ENCODE results near the gene SCMH1. TPM values are rescaled to one million over a fixed set of nuclear protein-coding genes. Genes with fewer than 3 reads are reported as not detected.
A peak's percentile ranks its signal among the peaks of the same experiment; 100 is the strongest.

The SCMH1 gene
- 10 to 100 TPM; 37.0 to 93.4 (median 53.4) TPM for total RNA-seq

DNA sequence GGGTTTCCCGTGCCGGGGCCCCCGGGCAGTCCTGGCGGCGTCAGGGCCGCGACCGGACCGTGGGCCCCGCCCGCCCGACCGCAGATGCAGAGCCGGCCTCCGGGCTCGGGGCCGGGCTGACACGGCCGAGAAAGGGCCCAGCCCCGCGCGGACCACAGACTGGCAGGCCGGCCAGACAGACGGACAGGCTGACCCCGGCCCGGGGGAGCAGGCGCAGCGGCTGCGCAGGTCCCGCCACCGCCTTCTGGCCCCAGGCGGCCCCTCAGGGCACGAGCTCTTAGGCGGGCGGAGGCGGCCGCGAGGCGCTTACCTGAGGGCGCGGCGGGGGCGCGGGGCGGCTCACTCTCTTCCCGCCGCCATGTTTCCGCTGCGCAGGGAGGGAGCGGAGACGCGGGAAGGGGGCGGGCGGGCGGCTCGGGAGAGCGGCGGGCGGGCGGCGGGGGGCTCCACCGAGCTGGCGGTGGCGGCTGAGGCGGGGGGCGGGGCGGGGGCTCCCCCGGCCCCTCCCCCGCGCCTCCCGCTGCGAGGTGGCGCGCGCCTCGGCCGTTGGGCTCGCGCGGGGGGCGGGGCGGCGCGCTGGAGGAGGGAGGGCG, at the start of gene SCMH1:
Gene SCMH1 (minus strand): TSS at position 558 of the 593 bp plus-strand sequence. CDS start 56,173 bp downstream, outside the sequence.
- no peaks in the 10 kb centered on the region for H3K36me3 ChIP-seq
- H3K4me1 ChIP-seq = no peaks in the 10 kb centered on the region
- peak within 1 kb of the TSS; percentile 99 for H3K27ac ChIP-seq
- intact Hi-C loops (cut with DNase I; ENCODE audit: low total_unique reads) = loop anchor here (5.0 kb wide), 1 partner anchor 1815 kb away; no protein-coding TSS in a partner anchor
- no peaks in the 10 kb centered on the region for H3K27me3 ChIP-seq
- TF ChIP-seq, protein P1, sequence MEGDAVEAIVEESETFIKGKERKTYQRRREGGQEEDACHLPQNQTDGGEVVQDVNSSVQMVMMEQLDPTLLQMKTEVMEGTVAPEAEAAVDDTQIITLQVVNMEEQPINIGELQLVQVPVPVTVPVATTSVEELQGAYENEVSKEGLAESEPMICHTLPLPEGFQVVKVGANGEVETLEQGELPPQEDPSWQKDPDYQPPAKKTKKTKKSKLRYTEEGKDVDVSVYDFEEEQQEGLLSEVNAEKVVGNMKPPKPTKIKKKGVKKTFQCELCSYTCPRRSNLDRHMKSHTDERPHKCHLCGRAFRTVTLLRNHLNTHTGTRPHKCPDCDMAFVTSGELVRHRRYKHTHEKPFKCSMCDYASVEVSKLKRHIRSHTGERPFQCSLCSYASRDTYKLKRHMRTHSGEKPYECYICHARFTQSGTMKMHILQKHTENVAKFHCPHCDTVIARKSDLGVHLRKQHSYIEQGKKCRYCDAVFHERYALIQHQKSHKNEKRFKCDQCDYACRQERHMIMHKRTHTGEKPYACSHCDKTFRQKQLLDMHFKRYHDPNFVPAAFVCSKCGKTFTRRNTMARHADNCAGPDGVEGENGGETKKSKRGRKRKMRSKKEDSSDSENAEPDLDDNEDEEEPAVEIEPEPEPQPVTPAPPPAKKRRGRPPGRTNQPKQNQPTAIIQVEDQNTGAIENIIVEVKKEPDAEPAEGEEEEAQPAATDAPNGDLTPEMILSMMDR (IDR thresholded peaks at IDR 0.05) = no peak
- peak in 2 of 3 donors; percentile 9 to 12 for TF ChIP-seq POLR2AphosphoS5 (IDR thresholded peaks at IDR 0.05)
- no peaks in the 10 kb centered on the region for H3K9me3 ChIP-seq
- peak within 1 kb of the TSS; percentile 83 to 91 (median 85) for H3K4me3 ChIP-seq
- peak in 1 of 2 donors; percentile 35 for DNase-seq (ENCODE audit: low spot score in 2 of 2)

DNA sequence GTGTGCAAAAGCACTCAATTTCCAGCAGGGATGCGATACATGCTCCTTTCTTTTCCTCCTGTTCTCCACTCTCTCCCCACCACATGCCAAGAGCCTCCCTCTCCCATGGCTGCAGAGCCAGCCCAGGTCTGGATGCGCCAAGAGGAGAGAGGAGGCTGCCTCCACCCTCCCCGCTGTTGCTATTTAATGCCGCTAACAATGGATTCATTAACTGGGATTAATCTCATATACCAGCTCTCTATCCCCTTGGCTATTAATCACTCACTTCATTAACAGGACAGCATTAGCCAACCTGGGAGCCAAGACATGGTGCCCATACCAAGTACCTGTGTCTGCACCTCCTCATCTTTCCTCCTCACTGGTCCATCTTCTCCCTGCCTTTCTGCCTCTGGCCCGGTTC, 49.1 kb upstream of the SCMH1 start:
- DNase-seq (ENCODE audit: low spot score in 2 of 2) = no peak
- TF ChIP-seq POLR2A (IDR thresholded peaks at IDR 0.05) = no peak
- TF ChIP-seq, protein P1 (IDR thresholded peaks at IDR 0.05) = no peak
- TF ChIP-seq POLR2AphosphoS5 (IDR thresholded peaks at IDR 0.05) = no peak

DNA sequence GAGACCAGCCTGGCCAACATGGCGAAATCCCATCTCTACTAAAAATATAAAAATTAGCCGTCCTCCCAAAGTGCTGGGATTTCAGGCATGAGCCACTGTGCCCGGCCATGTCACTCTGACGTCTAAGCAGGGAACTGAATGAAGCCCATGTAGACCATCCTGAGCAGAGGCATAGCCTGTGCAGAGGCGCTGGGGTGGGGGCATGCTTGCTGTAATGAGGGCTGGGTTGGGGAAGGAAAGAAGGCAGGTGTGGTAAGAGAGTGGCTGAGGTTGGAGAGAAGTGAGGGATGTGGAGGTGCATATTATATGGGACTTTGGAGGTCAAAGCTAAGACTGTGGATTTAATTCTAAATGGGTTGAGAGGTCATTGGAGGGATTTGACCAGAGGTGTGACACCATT, 47.1 kb upstream of the SCMH1 start:
- H3K36me3 ChIP-seq = no peaks in the 10 kb centered on the region
- H3K4me1 ChIP-seq = no peaks in the 10 kb centered on the region
- H3K9me3 ChIP-seq = no peaks in the 10 kb centered on the region
- no peak for TF ChIP-seq POLR2AphosphoS5 (IDR thresholded peaks at IDR 0.05)
- TF ChIP-seq, protein P1 (IDR thresholded peaks at IDR 0.05) = no peak
- TF ChIP-seq POLR2A (IDR thresholded peaks at IDR 0.05) = no peak
- no peak for DNase-seq (ENCODE audit: low spot score in 2 of 2)
- intact Hi-C loops (cut with DNase I; ENCODE audit: low total_unique reads) = loop anchor here (10.0 kb wide), 1 partner anchor 126 kb away; no protein-coding TSS in a partner anchor
- H3K27ac ChIP-seq = no peak overlapping the region
- H3K27me3 ChIP-seq = no peaks in the 10 kb centered on the region
- H3K4me3 ChIP-seq = no peak overlapping the region

More for the DNA sequence above, 49.1 kb upstream of the SCMH1 start:
- H3K27ac ChIP-seq = no peak overlapping the region
- H3K27me3 ChIP-seq = no peaks in the 10 kb centered on the region
- no peaks in the 10 kb centered on the region for H3K9me3 ChIP-seq
- no peaks in the 10 kb centered on the region for H3K36me3 ChIP-seq
- intact Hi-C loops (cut with DNase I; ENCODE audit: low total_unique reads) = no loop called here
- H3K4me3 ChIP-seq = no peak overlapping the region
- no peaks in the 10 kb centered on the region for H3K4me1 ChIP-seq

DNA sequence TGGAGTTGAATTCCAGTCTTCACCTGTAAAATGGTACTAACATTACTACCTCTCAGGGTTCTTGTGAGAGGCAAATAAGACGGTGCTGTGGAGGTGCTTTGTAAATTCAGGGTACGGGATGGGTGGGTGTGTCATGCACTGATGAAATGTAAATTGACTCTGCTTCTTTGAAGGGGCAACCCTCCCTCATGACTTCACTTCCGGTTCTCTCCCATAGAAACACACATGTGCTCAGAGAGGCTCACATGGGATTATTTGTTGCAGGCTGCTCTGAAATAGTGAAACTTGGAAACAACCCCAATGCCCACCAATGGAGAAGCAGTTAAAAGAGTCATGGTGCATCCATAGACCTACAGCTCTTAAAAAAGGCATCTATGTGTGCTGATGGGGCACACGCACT, 44.9 kb upstream of the SCMH1 start:
- Histone ChIP-seq H3K36me3 (no peaks in the 10 kb centered on the region), H3K27ac (no peak overlapping the region), H3K27me3 (no peaks in the 10 kb centered on the region), H3K4me3 (no peak overlapping the region), H3K9me3 (no peaks in the 10 kb centered on the region), H3K4me1 (no peaks in the 10 kb centered on the region)
- no peak for TF ChIP-seq POLR2A (IDR thresholded peaks at IDR 0.05)
- TF ChIP-seq, protein P1 (IDR thresholded peaks at IDR 0.05) = no peak
- no peak for TF ChIP-seq POLR2AphosphoS5 (IDR thresholded peaks at IDR 0.05)
- intact Hi-C loops (cut with DNase I; ENCODE audit: low total_unique reads) = loop anchor here (10.0 kb wide), 1 partner anchor 128 kb away; no protein-coding TSS in a partner anchor
- no peak for DNase-seq (ENCODE audit: low spot score in 2 of 2)

DNA sequence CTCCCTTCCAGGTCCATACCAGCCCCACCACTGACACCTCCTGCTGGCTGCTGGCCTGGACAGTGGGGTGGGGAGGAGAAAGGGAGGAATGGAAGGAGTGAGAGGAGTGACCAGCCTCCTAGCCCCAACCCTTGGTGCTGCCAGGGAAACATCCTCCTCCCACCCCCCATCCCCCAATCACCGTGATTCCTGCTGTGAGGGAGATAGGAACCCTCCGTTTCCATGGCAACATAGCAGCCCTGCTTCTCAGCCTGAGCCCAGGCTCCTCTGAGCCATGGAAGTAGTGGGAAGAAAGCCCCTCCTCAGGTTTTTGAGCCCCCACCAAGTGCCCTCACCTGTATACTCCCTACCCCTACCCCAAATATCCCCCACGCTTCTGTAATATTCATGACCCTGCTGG, 44.4 kb upstream of the SCMH1 start:
- intact Hi-C loops (cut with DNase I; ENCODE audit: low total_unique reads) = loop anchor here (10.0 kb wide), 1 partner anchor 128 kb away; no protein-coding TSS in a partner anchor
- Histone ChIP-seq H3K36me3 (no peaks in the 10 kb centered on the region), H3K4me1 (no peaks in the 10 kb centered on the region), H3K4me3 (no peak overlapping the region), H3K27ac (no peak overlapping the region), H3K9me3 (no peaks in the 10 kb centered on the region), H3K27me3 (no peaks in the 10 kb centered on the region)
- no peak for TF ChIP-seq POLR2A (IDR thresholded peaks at IDR 0.05)
- no peak for TF ChIP-seq POLR2AphosphoS5 (IDR thresholded peaks at IDR 0.05)
- TF ChIP-seq, protein P1 (IDR thresholded peaks at IDR 0.05) = no peak
- no peak for DNase-seq (ENCODE audit: low spot score in 2 of 2)

All from breast epithelium (tissue), 4 donors.